AG08396 (cell line): ENCODE results near the gene RPRM.
"Not testable (repeated sequence)": the region's sequence is repeated elsewhere in the genome, so short reads cannot be mapped to it uniquely, and the experiment has no call there.

Experiments used
- DNase-seq: peaks from one replicate; pipeline ENCODE4 v3.0.0; 2012; ENCODE audit warnings: low spot score, mixed read lengths

Gene RPRM

DNA sequence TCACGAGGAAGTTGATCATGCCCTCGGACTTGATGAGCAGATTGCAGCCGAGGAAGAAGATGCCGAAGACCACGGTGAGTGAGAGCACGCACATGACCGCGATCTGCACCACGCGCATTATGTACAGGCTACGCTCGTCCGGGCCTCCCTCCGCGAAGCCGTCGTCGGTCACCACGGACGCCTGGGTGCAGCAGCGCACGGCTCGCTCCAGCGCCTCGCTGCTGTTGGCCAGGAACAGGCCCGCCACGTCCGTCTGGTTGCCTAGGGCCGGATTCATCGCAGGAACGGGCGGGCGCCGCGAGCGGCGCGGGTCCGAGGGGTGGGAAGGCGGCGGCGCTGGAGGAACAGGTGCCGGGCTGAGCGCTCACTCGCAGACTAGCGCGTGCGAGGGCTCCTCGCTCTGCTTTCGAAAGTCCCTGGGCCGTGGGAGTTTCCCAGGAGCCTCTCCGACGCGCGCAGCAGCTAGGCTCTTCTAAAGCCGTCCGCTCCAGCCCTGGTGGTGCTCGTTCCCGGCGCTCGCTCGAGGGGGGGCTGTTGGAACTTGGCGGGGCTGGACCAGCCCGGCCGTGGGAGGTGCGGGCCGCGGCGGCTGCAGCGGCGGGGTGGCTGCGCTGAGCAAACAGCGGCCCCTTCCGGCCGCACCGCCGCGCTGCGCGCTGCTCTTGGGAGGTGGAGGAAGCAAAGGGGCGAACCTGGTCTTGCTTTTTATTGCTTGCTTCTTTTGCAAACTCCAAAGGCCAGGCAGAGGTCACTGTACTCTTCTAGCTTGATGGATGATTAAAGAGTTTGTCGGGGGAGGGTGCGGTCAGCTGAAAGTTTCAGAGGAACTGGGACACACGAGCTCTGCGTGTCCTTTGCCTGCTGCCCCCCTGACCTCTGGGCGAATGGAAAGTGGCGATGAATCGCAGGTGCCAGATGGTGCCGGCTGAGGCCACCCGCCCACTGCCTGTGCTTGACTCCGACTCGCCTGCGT is at the start of gene RPRM:
TSS of gene RPRM (minus strand) at position 474 of the 973 bp plus-strand sequence. CDS start at position 277, 197 bp downstream.
- DNase-seq = peak; percentile 89

DNA sequence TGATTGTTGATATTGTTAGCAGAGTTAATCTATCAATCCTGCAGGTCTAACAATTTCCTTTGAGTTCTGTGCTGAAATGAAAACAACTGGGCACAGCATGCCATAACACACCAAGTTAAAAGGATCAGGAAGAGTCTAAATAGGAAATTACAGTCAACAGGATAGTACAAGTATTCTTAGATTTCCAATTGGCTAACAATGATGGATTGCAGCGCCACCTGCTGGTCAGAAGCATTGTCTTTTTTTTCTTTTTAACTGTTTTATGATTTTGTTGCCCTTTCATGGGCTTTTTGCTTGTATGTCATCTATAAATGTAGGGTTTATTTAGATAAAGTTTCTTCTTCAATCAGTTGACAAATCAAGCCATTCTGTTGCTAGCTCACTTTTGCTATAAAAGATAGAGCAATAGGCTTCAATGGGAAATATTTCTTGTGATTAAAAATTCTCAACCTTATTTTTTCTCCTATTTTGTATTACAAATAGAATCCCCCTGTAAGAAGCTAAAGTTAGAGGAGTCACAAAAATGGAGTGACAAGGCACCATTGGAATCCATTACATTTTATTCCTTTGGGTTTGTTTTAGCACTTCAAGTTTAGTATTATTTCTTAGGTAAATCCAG is 40.8 kb upstream of the RPRM start:
- DNase-seq = peak; percentile 24

DNA sequence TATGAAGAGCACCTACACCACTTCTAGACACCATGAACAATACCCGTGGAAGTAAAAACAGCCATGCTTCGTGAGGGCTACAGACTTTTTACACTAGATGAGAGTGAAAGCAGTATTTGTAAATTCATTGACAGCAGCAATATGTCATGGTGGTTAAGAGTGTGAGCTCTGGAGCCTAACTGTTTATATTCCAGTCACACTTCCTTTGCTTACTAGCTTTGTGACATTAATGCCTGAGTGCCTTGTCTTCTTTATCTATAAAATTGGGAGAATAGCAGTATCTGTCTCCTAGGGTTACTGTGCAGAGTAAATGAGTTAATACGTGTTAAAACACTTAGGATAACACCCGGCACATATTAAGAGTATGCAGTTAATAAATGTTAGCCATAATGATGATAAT is 33.8 kb upstream of the RPRM start:
- no peak for DNase-seq

GRCh38 chr2:153510996-153511395 is 32.4 kb upstream of the RPRM start:
- DNase-seq = no peak

DNA sequence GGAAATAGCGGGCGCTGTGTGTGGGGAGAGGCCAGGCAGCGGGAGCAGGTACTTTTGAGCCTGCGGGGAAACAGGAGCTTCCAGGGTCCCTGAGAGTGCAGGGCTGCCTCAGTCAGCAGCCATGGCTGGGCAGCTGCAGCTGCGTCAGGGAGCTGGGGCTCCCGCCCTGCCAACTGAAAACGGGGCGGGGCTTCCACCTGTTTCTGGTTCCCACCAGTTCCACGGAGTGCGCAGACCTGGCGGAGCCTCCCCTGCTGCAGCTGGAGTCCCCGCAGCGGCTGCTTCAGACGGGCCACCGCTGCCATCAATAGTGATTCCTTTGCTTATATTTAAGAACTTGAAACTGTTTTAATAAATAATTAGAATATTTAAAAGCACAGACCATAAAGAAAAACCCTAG is 30.6 kb upstream of the RPRM start:
- DNase-seq = no peak

DNA sequence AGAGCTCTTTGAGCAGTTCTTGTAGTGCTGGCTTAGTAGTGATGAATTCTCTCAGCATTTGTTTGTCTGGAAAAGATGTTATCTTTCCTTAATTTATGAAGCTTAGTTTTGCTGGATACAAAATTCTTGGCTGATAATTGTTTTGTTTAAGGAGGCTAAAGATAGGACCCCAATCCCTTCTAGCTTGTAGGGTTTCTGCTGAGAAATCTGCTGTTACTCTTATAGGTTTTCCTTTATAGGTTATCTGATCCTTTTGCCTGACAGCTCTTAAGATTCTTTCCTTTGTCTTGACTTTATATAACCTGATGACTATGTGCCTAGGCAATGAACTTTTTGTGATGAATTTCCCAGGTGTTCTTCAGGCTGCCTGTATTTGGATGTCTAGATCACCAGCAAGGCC is 27.9 kb upstream of the RPRM start:
- not testable (repeated sequence) for DNase-seq

DNA sequence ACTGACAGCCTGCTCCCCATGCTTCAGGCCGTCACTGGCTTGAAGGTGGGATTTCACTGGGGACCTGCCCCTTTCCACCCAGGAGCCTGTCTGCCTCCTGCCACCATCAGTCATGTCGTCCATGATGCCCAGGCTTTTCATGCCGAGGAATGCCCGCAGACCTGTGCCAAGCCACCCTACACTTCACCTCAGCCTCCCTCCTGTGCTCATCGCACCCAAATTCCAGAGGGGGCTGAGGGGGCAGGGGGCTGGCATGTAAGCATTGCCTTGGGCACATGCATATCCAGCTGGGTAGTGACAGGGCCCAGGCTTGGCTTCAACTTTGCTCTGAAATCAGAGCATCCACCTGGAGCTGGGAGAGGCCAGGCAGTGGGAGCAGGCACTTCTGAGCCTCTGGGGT is 20.9 kb upstream of the RPRM start:
- DNase-seq = no peak

DNA sequence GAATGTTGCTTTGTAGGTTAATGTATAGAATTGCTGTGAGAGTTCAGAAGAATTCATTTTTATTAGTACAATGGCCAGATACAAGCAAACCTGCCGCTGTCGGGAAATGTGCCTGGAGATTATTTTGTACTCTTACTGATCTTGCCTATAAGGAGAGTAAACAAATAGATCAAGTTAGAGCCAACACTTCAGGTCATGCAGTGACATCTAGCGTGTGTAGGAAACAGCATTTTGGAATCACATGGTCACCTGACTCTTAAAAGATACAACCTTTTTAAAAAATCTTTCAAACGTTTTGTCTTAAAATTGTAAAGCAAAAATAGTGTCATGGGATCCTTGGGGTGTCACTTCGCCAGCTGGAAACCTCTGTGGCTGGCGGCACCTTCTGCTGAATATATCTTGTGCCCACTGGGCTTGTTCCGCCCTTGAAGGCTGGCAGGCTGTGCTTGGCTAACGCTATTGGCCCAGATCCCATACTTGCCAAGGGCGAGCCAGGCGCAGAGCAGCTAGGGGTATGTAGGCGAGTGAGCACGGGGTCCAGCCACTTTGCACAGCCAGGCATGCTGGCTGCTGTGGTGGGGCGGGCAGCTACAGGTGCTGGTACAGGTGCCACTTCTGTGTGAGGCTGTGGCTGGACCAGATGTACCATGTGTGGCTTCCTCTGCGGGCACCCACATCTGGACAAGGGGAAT is 19.5 kb upstream of the RPRM start:
- DNase-seq = no peak

DNA sequence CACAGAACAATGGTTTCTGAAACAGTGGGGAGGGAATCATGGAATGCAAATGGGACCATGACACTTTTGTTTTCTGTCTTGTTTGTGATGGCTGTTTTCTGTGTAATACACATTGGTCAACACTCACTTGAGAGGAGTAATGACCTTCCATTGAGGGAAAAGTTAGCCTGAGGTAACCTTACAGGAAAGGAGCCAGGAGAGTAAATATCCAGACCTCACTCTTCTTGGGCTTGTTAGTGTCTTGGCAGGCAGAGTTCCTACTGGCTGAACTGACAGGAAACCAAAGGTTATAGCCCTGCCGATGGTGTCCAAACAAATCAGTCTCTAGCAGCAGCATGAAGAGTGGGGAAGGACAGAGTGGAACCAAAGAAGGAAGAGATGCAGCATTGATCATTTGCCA is 17.2 kb upstream of the RPRM start:
- no peak for DNase-seq

DNA sequence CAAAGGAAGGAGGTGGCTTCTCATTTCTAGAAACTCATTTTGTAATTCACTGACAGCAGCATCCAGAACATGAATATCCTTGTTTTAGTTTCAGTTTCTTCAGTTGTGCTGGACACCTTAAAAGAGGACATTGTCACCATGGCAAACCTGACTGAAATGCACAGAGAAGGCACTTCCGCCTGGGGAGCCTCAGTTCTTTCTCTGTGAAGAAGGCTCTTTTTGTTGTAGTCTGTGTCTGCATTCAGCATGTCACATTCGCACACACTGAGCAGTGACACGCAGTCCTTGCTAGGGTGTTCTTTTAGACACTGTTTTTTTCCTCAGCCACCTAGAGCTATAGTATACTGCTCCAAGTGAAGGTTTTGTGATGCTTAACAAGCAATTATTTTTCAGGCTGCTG is 9.5 kb upstream of the RPRM start:
- DNase-seq = no peak

DNA sequence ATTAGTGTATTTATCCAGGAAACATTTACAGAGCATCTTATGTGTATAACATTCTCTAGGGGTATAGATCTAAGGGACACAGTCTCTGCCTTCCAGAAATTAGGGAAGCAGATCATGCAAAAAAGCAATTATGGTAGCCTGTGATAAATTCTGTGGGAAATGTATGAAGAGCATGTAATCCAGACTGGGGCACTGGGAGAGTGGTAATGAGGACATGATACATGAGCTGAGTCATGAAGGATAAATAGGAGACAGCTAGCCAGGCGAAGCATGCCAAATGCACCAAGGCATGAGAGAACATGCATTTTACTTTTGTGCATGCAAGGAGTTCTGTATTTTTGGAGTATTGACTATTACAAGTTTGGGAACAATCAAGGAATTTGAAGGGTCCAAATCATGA is 8.9 kb upstream of the RPRM start:
- no peak for DNase-seq

DNA sequence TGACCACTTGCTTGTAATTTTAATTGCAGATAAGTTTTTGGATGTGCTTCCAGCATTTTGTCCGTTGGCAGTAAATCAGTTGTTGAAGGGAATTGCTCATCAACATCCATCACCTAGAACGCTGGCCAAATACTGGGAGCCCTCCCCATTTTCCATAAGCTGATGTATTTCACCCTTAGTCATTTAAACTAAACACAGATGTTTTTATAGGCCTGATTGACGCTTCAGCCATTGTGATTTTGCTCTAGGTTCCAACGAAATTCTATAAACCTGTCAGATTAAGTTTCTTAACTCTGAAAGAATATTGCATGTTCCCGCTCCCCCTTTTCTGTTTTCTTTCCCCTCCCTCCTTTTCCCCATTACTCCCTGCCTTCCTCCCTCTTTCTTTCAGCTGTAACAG is 1.0 kb upstream of the RPRM start:
- no peak for DNase-seq

- DNase-seq = no peak
Observed at GRCh38 chr2:153477636-153478288, 800 bp downstream of the RPRM start.

DNA sequence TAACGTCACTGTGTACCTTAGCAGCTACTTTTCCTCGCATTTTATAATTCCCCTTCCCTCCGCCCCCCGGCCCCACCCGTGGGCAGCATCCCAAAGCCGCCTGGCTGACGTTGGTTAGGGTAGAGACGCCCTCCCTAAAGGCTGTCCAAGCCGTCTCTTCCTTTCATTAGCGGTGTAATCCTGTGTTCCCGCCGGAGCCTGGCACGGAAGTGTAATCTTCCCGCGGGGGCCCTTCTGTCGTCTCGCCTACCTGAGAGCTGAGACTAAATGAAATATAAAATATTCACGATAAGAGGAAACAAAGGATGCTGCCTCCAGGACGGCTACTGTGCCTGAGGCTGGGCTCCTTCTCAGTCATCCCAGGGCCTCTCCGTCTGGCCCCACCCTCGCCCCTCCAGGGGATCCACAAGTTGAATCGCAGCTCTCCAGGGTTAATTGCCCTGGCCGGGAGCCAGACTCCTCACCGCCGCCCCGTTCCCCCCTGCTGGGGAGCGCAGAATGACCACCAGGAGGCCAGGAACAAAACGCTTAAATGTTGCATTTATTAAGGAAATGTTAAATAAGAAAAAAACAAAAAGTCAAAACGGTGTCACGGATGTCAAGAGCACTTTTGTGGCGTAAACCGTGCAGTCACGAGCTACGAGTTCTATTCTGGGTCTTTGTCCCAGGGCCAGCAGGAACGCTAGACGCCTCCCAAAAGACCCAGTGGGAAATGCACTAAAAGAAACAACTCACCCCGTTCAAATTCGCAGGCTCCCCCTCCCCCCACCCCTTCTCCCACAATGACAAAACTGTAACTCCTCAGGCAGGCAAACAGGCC is 1.5 kb downstream of the RPRM start:
- DNase-seq = peak; percentile 8

DNA sequence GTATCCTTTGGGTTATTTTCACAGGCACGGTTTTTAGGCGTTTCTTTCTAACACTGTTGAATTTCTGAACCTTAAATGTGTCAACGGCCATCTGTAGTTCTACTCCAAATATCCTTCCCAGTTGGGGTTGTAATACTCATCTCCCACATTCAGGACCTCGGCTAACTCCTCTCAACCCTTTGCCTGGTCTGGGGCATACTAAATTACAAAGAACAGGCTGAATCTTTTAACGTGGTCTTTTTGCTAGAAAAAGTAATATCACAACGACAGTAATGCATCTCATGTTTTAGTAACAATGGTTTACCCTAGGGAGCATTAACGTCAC is 2.1 kb downstream of the RPRM start:
- DNase-seq = no peak

GRCh38 chr2:153474876-153475435 is 3.6 kb downstream of the RPRM start:
- DNase-seq = no peak

DNA sequence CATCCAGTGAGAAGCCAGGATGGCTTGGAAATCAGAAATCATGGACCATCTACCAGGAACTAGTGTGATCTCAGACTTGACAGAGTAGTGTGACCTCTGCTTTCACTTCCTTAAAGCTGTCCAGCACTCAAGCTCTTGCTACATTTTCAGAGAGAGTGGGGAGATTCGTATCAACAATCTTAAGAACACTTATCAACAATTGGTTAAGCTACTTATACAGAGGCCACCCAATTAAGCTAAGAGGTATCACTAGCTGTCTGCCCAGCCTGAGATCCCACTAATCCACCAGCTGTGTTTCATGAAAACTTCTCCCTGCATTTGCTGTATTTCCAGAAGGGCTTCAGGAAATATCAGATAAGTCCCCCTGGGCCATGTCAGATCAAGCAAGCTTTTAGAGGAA is 4.2 kb downstream of the RPRM start:
- no peak for DNase-seq

DNA sequence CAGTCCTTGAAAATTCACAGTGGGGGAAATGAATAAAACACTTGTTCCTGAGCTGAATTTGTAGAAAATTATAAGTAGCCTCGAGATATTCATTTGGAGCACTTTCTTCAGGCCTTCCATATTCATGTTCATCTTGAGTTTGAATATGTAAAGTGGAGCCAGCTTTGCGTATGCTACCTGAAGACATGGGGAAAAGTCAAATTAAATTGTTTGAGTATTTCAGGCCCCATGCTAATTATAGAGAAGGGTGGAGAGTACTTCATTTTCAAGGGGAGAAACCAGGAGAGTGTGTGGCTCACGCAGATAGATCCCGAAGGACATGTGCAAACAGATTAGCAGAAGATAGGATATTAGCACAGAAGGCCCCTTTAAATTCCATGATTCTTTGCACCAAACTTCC is 7.7 kb downstream of the RPRM start:
- no peak for DNase-seq

GRCh38 chr2:153464395-153464794 is 14.2 kb downstream of the RPRM start:
- no peak for DNase-seq

DNA sequence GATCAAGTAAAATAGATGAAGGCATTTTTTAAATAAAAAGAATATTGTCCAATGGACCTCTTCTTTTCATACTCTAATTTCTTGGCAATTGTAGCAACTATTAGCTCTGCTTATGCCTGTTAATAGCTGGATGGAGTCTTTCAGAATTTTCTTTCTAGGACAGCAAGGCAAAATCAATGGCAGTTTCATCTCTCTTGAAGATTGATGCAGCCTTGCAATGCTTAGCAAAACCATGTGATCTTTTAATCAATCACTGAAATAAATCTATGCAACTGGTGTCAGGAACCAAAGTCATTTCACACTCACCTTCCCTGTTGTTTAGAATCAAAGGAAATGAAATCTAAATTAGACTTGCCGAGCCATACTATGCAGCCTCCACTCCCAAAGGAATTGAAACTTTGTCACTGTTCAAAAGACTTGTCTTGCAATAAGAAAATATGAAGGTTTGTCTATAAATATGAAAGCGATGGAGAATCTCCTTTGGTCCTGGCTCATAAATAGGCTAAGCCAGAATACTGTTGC is 16.2 kb downstream of the RPRM start:
- DNase-seq = no peak

DNA sequence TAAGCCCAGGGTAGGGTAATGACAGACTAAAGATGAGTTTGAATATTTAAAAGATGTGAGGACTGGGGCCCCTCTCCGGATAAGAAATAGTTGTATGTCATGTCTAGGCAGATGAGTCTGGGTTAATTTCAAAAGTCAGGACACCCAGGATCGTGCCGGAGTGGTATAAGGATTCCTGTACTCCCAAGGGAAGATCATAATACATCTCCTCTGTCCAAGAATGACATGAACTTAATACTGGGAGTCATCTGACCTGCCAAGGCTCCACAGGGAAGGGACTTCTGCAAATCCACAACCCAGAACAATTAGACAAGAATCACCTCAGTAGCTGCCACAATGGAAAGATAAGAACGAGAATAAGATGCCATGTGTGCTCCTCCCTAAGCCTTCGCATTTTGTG is 17.1 kb downstream of the RPRM start:
- DNase-seq = no peak
